ENCODE results near the gene CYP8B1. TPM values are rescaled to one million over a fixed set of nuclear protein-coding genes. Genes with fewer than 3 reads are reported as not detected.

CYP8B1 gene
- total RNA-seq, 1 experiment from 2014 or later: not detected

GRCh38 chr3:42826141-42826540 is 49.5 kb downstream of the CYP8B1 start:
- TF ChIP-seq CTCF (IDR thresholded peaks at IDR 0.05; ENCODE audit: unreplicated experiment): no peak
- CTCF ChIA-PET: no interaction called here
- no peaks in the 10 kb centered on the region for H3K27me3 Mint-ChIP-seq (ENCODE audit: unreplicated experiment)
- no peaks in the 10 kb centered on the region for H3K9me3 Mint-ChIP-seq (ENCODE audit: low read depth, unreplicated experiment)
- no peak overlapping the region for H3K4me3 Mint-ChIP-seq (ENCODE audit: low read depth, unreplicated experiment)
- no peak overlapping the region for H3K27ac Mint-ChIP-seq (ENCODE audit: unreplicated experiment)
- intact Hi-C loops (cut with micrococcal nuclease; ENCODE audit: unreplicated experiment): no loop called here
- no TSS peak for BruUV-seq (replicated peaks)
- no peaks in the 10 kb centered on the region for H3K36me3 Mint-ChIP-seq (ENCODE audit: insufficient read depth, unreplicated experiment)
- H3K4me1 Mint-ChIP-seq (ENCODE audit: low read depth, unreplicated experiment): peaks cover 56% of the 10 kb centered on the region
- DNase-seq: no peak

GRCh38 chr3:42823351-42823750 is 52.3 kb downstream of the CYP8B1 start:
- Mint-ChIP-seq H3K27me3 (ENCODE audit: unreplicated experiment) (no peaks in the 10 kb centered on the region), H3K4me1 (ENCODE audit: low read depth, unreplicated experiment) (peaks cover 41% of the 10 kb centered on the region), H3K9me3 (ENCODE audit: low read depth, unreplicated experiment) (no peaks in the 10 kb centered on the region), H3K27ac (ENCODE audit: unreplicated experiment) (no peak overlapping the region), H3K36me3 (ENCODE audit: insufficient read depth, unreplicated experiment) (peaks cover 8% of the 10 kb centered on the region), H3K4me3 (ENCODE audit: low read depth, unreplicated experiment) (no peak overlapping the region)
- BruUV-seq (replicated peaks): no TSS peak
- DNase-seq: no peak
- no peak for TF ChIP-seq CTCF (IDR thresholded peaks at IDR 0.05; ENCODE audit: unreplicated experiment)
- CTCF ChIA-PET: no interaction called here
- intact Hi-C loops (cut with micrococcal nuclease; ENCODE audit: unreplicated experiment): no loop called here

- H3K4me3 Mint-ChIP-seq (ENCODE audit: low read depth, unreplicated experiment): no peak overlapping the region
- no peaks in the 10 kb centered on the region for H3K27me3 Mint-ChIP-seq (ENCODE audit: unreplicated experiment)
- no peaks in the 10 kb centered on the region for H3K9me3 Mint-ChIP-seq (ENCODE audit: low read depth, unreplicated experiment)
- H3K27ac Mint-ChIP-seq (ENCODE audit: unreplicated experiment): no peak overlapping the region
- no TSS peak for BruUV-seq (replicated peaks)
- no peak for TF ChIP-seq CTCF (IDR thresholded peaks at IDR 0.05; ENCODE audit: unreplicated experiment)
- peaks cover 8% of the 10 kb centered on the region for H3K36me3 Mint-ChIP-seq (ENCODE audit: insufficient read depth, unreplicated experiment)
- DNase-seq: no peak
- intact Hi-C loops (cut with micrococcal nuclease; ENCODE audit: unreplicated experiment): no loop called here
- peaks cover 36% of the 10 kb centered on the region for H3K4me1 Mint-ChIP-seq (ENCODE audit: low read depth, unreplicated experiment)
- CTCF ChIA-PET: no interaction called here
Observed at GRCh38 chr3:42822828-42823227, 52.9 kb downstream of the CYP8B1 start.

Other genes with a start within 250 kb of the CYP8B1 start
- 6.0 and 7.2 TPM in 2 replicates for gene ZBTB47, start 222.2 kb downstream of the CYP8B1 start, total RNA-seq (2022)
- not detected in 2 replicates for gene KLHL40, start 190.3 kb downstream of the CYP8B1 start, total RNA-seq (2022)
- gene HHATL, start 173.1 kb downstream of the CYP8B1 start, total RNA-seq (2022): not detected in 2 replicates
- gene CCDC13, start 102.6 kb downstream of the CYP8B1 start, total RNA-seq (2022): 0.66 and 0.68 TPM in 2 replicates
- gene HIGD1A, start 71.4 kb downstream of the CYP8B1 start, total RNA-seq (2022): 88.1 and 90.4 TPM in 2 replicates
- gene ACKR2, start 66.4 kb downstream of the CYP8B1 start, total RNA-seq (2022): 0.45 and 1.5 TPM in 2 replicates
- gene ZNF662, start 30.3 kb upstream of the CYP8B1 start, total RNA-seq (2022): 1.1 and 1.2 TPM in 2 replicates
- gene GASK1A, start 103.4 kb upstream of the CYP8B1 start, total RNA-seq (2022): 1.6 and 2.3 TPM in 2 replicates
- gene POMGNT2, start 230.2 kb upstream of the CYP8B1 start, total RNA-seq (2022): 14.3 and 15.5 TPM in 2 replicates